A549 (cell line): ENCODE results near the gene GSK3B. TPM values are rescaled to one million over a fixed set of nuclear protein-coding genes. Genes with fewer than 3 reads are reported as not detected.
A peak's percentile ranks its signal among the peaks of the same experiment; 100 is the strongest.

Experiments used
- ATAC-seq, 2 experiments: fragments of 200-7000 bp in 1 of 2; fragments of >200 bp in 1 of 2; cut with Nextera tagmentation in 1 of 2; cut with Tn5 transposase in 1 of 2; 3 replicates each; pipeline versions ENCODE4 v1.8.0 to v1.9.1; 2018 to 2020; ENCODE audit warnings: mild to moderate bottlenecking in 1 of 2, moderate library complexity in 1 of 2
- CTCF ChIA-PET: fragments of 300-600 bp; sonication (Branson Sonifier 250); formaldehyde crosslinking; extraction: SDS; loops from one replicate; lab custom pipeline; 2021; ENCODE audit warnings: antibody characterized with exemption, inconsistent platforms; lab: Yijun Ruan, JAX
- POLR2A ChIA-PET: fragments of 350-600 bp; formaldehyde crosslinking; extraction: SDS; loops from one replicate; lab custom pipeline; 2021; ENCODE audit warnings: antibody characterized with exemption, inconsistent platforms; lab: Yijun Ruan, JAX
- DNase-seq, 2 experiments: peaks; one replicate each; pipeline versions ENCODE4 v3.0.0 to v3.0.0-alpha.2; 2011 to 2016; ENCODE audit warnings: low read depth in 1 of 2, low spot score in 1 of 2
- FAIRE-seq: peaks from 2 replicates; lab custom pipeline; 2011; peaks lifted over from hg19 to GRCh38; lab: Jason Lieb, UNC
- H3K27ac ChIP-seq, 2 experiments: fragments of >200 bp; sonication (Bioruptor Twin); formaldehyde crosslinking; 3 replicates each; pipeline ENCODE4 v1.5.1; 2016 to 2017
- H3K4me1 ChIP-seq: fragments of >200 bp; sonication (Bioruptor Twin); formaldehyde crosslinking; 3 replicates; pipeline ENCODE4 v1.6.1; 2016
- H3K4me2 ChIP-seq: fragments of >200 bp; sonication (Bioruptor Twin); formaldehyde crosslinking; 3 replicates; pipeline ENCODE4 v1.6.1; 2016
- H3K4me3 ChIP-seq: fragments of >200 bp; sonication (Bioruptor Twin); formaldehyde crosslinking; 3 replicates; pipeline ENCODE4 v1.5.1; 2016
- H3K9me3 ChIP-seq: fragments of >200 bp; sonication (Bioruptor Twin); formaldehyde crosslinking; 3 replicates; pipeline ENCODE4 v1.6.1; 2016
- BHLHE40 ChIP-seq: IDR thresholded peaks from 2 replicates; pipeline ENCODE4 v1.6.1; 2012; ENCODE audit warnings: low read depth, low read length, inconsistent platforms
- CBX8 ChIP-seq: fragments of 200-600 bp; sonication (generic); IDR thresholded peaks from 2 replicates; pipeline ENCODE4 v1.6.1; 2016
- FOSB ChIP-seq: fragments of 250-450 bp; sonication (Bioruptor Pico); IDR thresholded peaks from 2 replicates; pipeline ENCODE4 v1.5.0; 2020; ENCODE audit warnings: mild to moderate bottlenecking, moderate library complexity
- GATA3 ChIP-seq: IDR thresholded peaks from 2 replicates; pipeline ENCODE4 v1.6.1; 2012; ENCODE audit warnings: borderline replicate concordance
- HOXB13 ChIP-seq: fragments of 250-450 bp; sonication (Bioruptor Pico); IDR thresholded peaks from 2 replicates; pipeline ENCODE4 v1.5.0; 2020; ENCODE audit warnings: low read depth, mild to moderate bottlenecking, moderate library complexity
- MAFK ChIP-seq: fragments of 450-650 bp; IDR thresholded peaks from 2 replicates; pipeline ENCODE4 v1.6.1; 2014; ENCODE audit not compliant: partially characterized antibody
- MAZ ChIP-seq: fragments of 150-350 bp; IDR thresholded peaks from 2 replicates; pipeline ENCODE4 v1.6.1; 2014; ENCODE audit warnings: antibody characterized with exemption, low read depth, low read length, borderline replicate concordance
- NR3C1 ChIP-seq: fragments of >200 bp; sonication (Bioruptor Twin); formaldehyde crosslinking; IDR thresholded peaks from 3 replicates; pipeline ENCODE4 v1.6.1; 2017
- RNF2 ChIP-seq: fragments of 200-600 bp; sonication (generic); IDR thresholded peaks from 2 replicates; pipeline ENCODE4 v1.6.1; 2016; ENCODE audit warnings: low read depth, mild to moderate bottlenecking, antibody characterized with exemption, moderate library complexity, borderline replicate concordance
- ZNF302 ChIP-seq: fragments of 250-450 bp; sonication (Bioruptor Pico); IDR thresholded peaks from 2 replicates; pipeline ENCODE4 v1.9.0; 2021; ENCODE audit warnings: inconsistent platforms, mild to moderate bottlenecking, moderate library complexity
- WGBS: methylation state at CpG from one replicate; pipeline ENCODE4 v1.1.6; 2017; ENCODE audit errors: missing lambda C conversion rate; 5-methylcytosine and 5-hydroxymethylcytosine counted together
- polyA plus RNA-seq, 4 experiments: library from polyadenylated mRNA; depleted of rRNA in 3 of 4; stranded (reverse); fragments of >200 nt; fragmentation: RNase III in 1 of 4; extraction: RNeasy Plus Mini Kit Qiagen cat#74134 plus additional on column Dnase treatment in 1 of 4; gene quantifications; 2 replicates in 3 of 4; 3 replicates in 1 of 4; pipeline ENCODE4 v1.2.3, GENCODE V29; 2011 to 2017
- TF ChIP-seq, protein P1 (sequence below): fragments of 150-350 bp; IDR thresholded peaks from 2 replicates; pipeline ENCODE4 v1.6.1; 2014; ENCODE audit warnings: low read depth, mild to moderate bottlenecking, low read length
- TF ChIP-seq, protein P2 (sequence below): fragments of 200-600 bp; sonication (generic); IDR thresholded peaks from 2 replicates; pipeline ENCODE4 v1.6.1; 2016; ENCODE audit warnings: antibody characterized with exemption, mild to moderate bottlenecking, moderate library complexity
- TF ChIP-seq, protein P3 (sequence below): fragments of 250-450 bp; sonication (Bioruptor Pico); IDR thresholded peaks from 2 replicates; pipeline ENCODE4 v1.5.0; 2021; ENCODE audit warnings: mild to moderate bottlenecking, moderate library complexity, borderline replicate concordance

The GSK3B gene
- polyA plus RNA-seq, 2 of the 4 experiments (the other 2 are of a cell fraction) = 30.0 to 49.8 TPM

DNA sequence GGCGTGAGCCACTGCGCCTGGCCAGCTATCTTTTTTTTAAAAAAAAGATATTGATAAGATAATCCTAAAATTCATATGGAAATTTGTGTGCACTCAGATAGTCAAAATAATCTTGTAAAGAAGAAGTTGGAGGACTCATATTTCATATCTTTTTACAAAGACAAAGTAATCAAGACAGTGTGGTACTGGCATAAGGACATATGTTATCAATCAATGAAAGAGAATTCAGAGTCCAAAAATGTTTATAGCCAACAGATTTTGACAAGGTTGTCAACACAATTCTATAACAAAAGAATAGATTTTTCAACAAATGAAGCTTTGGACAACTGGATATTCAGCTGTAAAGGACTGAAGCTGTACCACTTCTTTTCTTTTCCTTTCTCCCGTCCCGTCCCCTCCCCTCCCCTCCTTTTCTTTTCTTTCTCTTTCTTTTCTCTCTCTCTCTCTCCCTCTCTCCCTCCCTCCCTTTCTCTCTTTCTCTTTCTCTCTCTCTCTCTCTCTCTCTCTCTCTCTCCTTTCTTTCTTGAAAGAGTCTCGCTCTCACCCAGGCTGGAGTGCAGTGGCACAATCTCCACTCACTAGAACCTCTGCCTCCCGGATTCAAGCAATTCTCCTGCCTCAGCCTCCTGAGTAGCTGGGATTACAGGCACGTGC, 126.8 kb downstream of the GSK3B start:
- no peak overlapping the region for H3K4me2 ChIP-seq
- FAIRE-seq = no peak
- ChIA-PET CTCF (no interaction called here), POLR2A (no interaction called here)
- no peak for TF ChIP-seq BHLHE40
- TF ChIP-seq, protein P1, sequence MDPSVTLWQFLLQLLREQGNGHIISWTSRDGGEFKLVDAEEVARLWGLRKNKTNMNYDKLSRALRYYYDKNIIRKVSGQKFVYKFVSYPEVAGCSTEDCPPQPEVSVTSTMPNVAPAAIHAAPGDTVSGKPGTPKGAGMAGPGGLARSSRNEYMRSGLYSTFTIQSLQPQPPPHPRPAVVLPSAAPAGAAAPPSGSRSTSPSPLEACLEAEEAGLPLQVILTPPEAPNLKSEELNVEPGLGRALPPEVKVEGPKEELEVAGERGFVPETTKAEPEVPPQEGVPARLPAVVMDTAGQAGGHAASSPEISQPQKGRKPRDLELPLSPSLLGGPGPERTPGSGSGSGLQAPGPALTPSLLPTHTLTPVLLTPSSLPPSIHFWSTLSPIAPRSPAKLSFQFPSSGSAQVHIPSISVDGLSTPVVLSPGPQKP = no peak
- no peak for TF ChIP-seq NR3C1
- no peak for TF ChIP-seq CBX8
- TF ChIP-seq, protein P2, sequence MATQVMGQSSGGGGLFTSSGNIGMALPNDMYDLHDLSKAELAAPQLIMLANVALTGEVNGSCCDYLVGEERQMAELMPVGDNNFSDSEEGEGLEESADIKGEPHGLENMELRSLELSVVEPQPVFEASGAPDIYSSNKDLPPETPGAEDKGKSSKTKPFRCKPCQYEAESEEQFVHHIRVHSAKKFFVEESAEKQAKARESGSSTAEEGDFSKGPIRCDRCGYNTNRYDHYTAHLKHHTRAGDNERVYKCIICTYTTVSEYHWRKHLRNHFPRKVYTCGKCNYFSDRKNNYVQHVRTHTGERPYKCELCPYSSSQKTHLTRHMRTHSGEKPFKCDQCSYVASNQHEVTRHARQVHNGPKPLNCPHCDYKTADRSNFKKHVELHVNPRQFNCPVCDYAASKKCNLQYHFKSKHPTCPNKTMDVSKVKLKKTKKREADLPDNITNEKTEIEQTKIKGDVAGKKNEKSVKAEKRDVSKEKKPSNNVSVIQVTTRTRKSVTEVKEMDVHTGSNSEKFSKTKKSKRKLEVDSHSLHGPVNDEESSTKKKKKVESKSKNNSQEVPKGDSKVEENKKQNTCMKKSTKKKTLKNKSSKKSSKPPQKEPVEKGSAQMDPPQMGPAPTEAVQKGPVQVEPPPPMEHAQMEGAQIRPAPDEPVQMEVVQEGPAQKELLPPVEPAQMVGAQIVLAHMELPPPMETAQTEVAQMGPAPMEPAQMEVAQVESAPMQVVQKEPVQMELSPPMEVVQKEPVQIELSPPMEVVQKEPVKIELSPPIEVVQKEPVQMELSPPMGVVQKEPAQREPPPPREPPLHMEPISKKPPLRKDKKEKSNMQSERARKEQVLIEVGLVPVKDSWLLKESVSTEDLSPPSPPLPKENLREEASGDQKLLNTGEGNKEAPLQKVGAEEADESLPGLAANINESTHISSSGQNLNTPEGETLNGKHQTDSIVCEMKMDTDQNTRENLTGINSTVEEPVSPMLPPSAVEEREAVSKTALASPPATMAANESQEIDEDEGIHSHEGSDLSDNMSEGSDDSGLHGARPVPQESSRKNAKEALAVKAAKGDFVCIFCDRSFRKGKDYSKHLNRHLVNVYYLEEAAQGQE = no peak
- TF ChIP-seq, protein P3, sequence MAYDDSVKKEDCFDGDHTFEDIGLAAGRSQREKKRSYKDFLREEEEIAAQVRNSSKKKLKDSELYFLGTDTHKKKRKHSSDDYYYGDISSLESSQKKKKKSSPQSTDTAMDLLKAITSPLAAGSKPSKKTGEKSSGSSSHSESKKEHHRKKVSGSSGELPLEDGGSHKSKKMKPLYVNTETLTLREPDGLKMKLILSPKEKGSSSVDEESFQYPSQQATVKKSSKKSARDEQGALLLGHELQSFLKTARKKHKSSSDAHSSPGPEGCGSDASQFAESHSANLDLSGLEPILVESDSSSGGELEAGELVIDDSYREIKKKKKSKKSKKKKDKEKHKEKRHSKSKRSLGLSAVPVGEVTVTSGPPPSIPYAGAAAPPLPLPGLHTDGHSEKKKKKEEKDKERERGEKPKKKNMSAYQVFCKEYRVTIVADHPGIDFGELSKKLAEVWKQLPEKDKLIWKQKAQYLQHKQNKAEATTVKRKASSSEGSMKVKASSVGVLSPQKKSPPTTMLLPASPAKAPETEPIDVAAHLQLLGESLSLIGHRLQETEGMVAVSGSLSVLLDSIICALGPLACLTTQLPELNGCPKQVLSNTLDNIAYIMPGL (CRISPR knock-in tag) = no peak
- no peak for TF ChIP-seq MAZ
- TF ChIP-seq RNF2 = no peak
- TF ChIP-seq HOXB13 = no peak
- WGBS = 92% methylated on average over 7 of the region's 7 CpGs
- H3K4me1 ChIP-seq = peaks cover 7% of the 10 kb centered on the region; the same call in 2 of the 3 replicates
- ATAC-seq = no peak
- no peaks in the 10 kb centered on the region for H3K9me3 ChIP-seq
- H3K27ac ChIP-seq = no peak overlapping the region
- no peak overlapping the region for H3K4me3 ChIP-seq
- no peak for DNase-seq

DNA sequence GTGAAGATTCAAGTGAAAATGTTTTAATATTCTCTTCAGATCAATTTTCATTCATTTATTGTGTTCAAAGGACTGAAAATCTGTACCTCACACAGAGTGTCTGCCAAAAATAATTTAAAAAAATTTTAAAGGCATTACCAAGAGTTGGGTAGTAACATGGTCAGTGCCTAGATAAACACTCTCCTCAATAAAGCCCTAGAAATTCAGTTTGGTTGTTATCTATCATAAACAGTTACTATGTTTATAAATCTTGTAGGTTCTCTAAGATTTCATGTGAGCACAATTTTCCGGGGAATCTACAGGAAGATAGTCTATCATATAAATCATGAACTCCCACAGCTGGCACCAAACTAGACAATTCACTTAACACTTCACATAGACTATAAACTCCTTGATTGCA, 128.6 kb downstream of the GSK3B start:
- H3K9me3 ChIP-seq = no peaks in the 10 kb centered on the region
- no peak overlapping the region for H3K4me3 ChIP-seq
- no peak for DNase-seq
- FAIRE-seq = no peak
- WGBS = 76% methylated on average over 1 of the region's 1 CpG
- H3K27ac ChIP-seq = no peak overlapping the region
- ChIA-PET POLR2A (no interaction called here), CTCF (interaction anchor here (1.5 kb wide), 1 partner anchor 19 kb away, joined by 6 read pairs; no protein-coding TSS in a partner anchor)
- ATAC-seq = no peak
- no peak overlapping the region for H3K4me2 ChIP-seq
- peaks cover under 1% of the 10 kb centered on the region; the same call in 2 of the 3 replicates for H3K4me1 ChIP-seq
- TF ChIP-seq FOSB (CRISPR knock-in tag) = no peak
- TF ChIP-seq GATA3 = no peak

DNA sequence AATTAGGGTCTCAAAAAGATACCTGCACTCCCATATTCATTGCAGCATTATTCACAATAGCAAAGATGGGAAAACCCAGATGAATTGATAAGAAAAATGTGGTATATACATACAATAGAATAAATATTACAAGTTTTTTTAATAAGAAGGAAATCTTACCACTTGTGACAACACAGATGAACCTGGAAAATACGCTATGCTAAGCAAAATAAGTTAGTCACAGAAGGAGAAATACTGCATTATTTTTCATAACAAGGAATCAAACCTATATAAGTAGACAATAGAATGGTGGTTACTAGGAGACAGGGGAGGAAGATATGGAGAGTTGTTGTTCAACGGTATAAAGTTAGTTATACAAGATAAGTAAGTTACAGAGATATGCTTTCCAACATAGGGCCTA, 130.0 kb downstream of the GSK3B start:
- POLR2A ChIA-PET = no interaction called here
- CTCF ChIA-PET = no interaction called here

More for the DNA sequence above, 130.0 kb downstream of the GSK3B start:
- Histone ChIP-seq H3K4me2 (no peak overlapping the region), H3K4me3 (no peak overlapping the region), H3K9me3 (no peaks in the 10 kb centered on the region), H3K4me1 (no peaks in the 10 kb centered on the region), H3K27ac (no peak overlapping the region)
- ATAC-seq = no peak
- no peak for DNase-seq
- peak; percentile 61 for FAIRE-seq
- TF ChIP-seq ZNF302 (CRISPR knock-in tag) = no peak
- peak; percentile 70 for TF ChIP-seq MAFK
- WGBS = 86% methylated on average over 2 of the region's 2 CpGs
